Activated CD4-positive, CD25-positive, alpha-beta regulatory T cell (primary cell): ENCODE measurements around the gene PRDM16.

ENCODE experiments used
- DNase-seq, 4 experiments: peaks; one replicate each; lab custom pipeline; 2025; lab: John Stamatoyannopoulos, UW

Gene PRDM16

GRCh38 chr1:3370856-3371703 lies 302.1 kb downstream of the PRDM16 start:
- DNase-seq, result no peak

- DNase-seq, result no peak
Observed at GRCh38 chr1:3372317-3372716, 303.3 kb downstream of the PRDM16 start.

GRCh38 chr1:3373175-3373574 lies 304.2 kb downstream of the PRDM16 start:
- no peak for DNase-seq

- DNase-seq, result no peak
Observed at GRCh38 chr1:3373700-3374405, 304.9 kb downstream of the PRDM16 start.

GRCh38 chr1:3375245-3375644 lies 306.2 kb downstream of the PRDM16 start:
- DNase-seq, result no peak

GRCh38 chr1:3377166-3377565 lies 308.2 kb downstream of the PRDM16 start:
- no peak for DNase-seq

DNA sequence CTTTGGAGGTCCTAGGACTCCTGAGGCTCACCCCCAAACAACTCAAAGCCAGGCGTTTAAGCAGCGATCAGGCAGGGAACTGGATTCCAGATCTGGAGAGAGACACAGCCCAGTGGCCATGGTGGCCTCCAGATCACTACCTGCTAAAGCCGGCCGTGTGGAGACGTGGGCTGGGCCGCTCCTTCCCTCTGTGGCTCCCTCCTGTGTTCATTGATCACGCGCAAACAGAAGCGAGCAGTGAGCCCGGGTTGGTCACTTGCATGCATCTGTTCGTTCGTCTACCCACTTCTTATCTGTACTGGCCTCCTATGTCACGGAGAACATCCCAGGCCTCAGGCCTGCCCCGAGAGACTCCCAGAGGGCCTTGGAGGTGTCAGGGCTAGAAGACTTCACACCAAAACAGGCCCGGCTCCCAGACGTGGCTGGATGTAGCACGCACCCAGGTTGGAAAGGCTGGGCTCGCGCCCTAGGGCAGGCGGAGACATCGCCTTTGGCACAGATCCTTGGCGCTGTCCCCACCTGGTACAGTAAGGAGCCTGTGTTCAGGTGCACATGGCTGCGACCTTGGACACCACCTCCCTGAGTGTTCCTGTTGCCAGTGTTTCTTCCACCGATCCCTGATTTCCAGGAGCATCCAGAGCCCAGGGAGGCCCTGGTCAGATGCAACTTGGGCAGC lies 308.7 kb downstream of the PRDM16 start:
- DNase-seq, result no peak

DNA sequence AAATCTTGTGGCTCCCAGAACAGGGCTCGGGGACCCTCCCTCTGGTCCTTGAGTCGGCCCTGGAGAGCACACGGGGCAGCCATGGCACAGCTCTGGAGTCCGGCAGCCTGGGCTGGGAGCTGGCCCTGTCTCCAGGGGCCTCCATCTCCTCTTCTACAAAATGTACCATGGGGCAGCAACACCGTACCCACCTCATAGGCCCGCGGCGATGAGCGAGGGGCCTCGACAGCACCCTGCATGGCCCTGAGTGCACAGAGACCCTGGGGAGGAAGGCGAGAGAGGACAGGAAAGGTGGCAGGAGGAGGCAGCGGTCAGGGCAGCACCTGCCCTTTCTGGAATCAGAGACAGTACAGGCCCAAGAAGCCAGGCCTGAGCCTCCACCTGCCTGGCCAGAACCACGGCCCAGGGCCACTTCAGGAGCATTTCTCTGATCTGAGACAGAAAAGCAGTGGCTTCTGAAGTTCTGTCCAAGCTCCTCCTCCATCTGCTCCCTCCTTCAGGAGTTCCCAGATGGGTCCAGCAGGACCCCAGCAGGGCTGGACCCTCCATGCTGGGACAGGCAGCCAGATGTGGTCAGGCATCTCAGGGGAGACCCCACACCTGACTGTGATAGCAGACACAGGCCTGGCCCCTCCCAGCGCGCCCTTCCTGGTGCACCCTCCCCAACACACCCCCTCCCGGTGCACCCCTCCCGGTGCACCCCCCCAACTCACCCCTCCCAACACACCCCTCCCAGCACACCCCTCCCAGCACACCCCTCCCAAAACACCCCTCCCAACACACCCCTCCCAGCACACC lies 309.6 kb downstream of the PRDM16 start:
- DNase-seq, result no peak

DNA sequence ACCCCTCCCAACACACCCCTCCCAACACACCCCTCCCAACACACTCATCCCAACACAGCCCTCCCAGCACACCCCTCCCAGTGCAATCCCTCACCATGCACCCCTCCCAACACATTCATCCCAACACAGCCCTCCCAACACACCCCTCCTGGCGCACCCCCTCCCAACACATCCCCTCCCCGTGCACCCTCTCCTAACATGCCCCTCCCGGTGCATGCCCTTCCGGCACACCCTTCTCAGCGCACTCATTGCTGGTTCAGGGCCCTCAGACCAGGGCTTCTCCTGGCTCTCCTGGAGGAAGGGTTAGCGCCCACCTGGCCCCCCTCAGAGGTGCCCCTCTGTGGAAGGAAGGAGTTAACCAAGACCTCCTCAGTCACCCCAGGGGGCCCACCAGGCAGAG lies 310.9 kb downstream of the PRDM16 start:
- DNase-seq, result no peak

- no peak for DNase-seq
Observed at GRCh38 chr1:3380469-3380868, 311.5 kb downstream of the PRDM16 start.

- DNase-seq, result no peak
Observed at GRCh38 chr1:3381901-3382300, 312.9 kb downstream of the PRDM16 start.

DNA sequence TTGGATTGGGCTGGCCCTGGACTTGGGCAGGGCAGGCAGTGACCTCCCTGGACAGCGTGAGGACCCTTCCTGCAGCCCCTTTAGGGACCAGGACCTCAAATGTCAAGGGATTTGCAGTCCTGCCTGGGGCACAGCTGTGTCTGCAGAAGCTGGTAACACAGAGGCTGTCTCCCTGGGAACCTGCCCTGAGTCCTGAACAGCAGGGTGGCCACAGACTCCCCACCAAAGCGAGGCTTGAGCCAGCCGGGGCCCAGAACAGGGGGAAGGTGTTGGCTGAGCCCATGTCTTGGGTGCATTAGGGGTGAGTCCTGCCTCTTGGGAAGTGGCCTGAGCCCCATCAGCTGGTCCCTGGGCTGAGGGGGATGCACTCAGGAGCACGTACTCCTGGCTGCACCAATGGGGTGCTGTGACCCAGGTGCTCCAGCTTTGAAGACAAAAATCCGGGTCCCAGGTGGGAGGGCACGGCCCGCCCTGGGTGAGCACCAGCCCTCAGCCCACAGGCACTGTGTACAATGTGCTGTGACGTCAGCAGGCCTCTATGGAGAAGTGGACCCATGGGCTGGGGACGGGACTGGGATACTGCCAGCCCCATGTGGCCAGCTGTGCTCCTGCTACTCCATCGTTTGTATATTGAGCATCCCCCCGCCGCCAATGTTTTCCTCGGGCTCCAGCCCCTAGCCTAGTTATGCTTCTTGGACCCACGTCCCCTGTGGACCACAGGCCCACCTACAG lies 313.5 kb downstream of the PRDM16 start:
- no peak for DNase-seq

DNA sequence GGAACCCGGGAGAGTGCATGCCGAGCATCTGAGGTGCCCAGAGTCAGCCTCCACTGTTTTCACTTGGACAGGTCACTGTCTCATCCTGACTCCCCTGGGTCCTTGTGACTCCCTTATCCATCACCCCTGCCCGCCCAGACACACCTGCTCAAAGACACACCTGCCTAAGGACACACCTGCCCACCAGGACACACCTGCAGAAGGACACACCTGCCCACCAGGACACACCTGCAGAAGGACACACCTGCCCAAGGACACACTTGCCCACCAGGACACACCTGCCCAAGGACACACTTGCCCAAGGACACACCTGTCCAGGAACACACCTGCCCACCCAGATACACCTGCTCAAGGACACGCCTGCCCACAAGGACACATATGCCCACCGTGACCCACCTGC lies 314.7 kb downstream of the PRDM16 start:
- DNase-seq, result no peak

- no peak for DNase-seq
Observed at GRCh38 chr1:3384407-3384806, 315.4 kb downstream of the PRDM16 start.

- no peak for DNase-seq
Observed at GRCh38 chr1:3386205-3387002, 317.4 kb downstream of the PRDM16 start.

- DNase-seq, result no peak
Observed at GRCh38 chr1:3387401-3387800, 318.4 kb downstream of the PRDM16 start.

GRCh38 chr1:3389093-3389833 lies 320.3 kb downstream of the PRDM16 start:
- DNase-seq, result no peak

DNA sequence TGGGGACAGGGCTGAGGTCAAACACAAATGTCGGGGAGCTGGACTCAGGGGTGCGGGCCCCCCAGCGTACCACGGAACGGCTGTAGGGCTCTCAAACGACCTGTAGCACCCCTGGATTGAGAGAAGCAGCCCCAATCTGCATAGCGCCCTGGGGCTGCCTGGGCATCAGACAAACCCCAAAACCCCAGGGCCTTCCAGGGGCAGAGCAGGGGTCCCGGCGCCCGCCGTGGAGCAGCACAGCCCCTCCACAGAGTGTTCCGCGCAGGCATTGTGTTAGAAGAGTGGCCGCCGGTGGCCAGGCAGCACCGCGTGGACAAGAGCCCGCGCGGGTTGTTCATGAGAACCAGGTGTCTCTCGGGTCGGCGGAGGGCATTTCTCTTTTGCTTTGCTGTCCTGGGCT lies 321.3 kb downstream of the PRDM16 start:
- no peak for DNase-seq

- DNase-seq, result no peak
Observed at GRCh38 chr1:3391711-3392110, 322.7 kb downstream of the PRDM16 start.
